GM23338 (cell line): ENCODE measurements around the gene RTF1.

Experiments used
- CTCF ChIP-seq, 2 experiments: fragments of 200-600 bp in 1 of 2; sonication (generic) in 1 of 2; conservative IDR thresholded peaks; 2 replicates each; pipeline versions ENCODE4 v1.5.1 to v1.6.1; 2016 to 2017; ENCODE audit warnings: antibody characterized with exemption in 2 of 2, low read depth in 2 of 2, mild to moderate bottlenecking in 2 of 2, moderate library complexity in 1 of 2
- EZH2 ChIP-seq: fragments of 200-600 bp; sonication (generic); IDR thresholded peaks from one replicate; pipeline ENCODE4 v1.8.0; 2017; ENCODE audit warnings: antibody characterized with exemption, mild to moderate bottlenecking, low read depth; ENCODE audit not compliant: unreplicated experiment
- REST ChIP-seq: IDR thresholded peaks from one replicate; pipeline ENCODE4 v1.6.1; 2018; ENCODE audit warnings: antibody characterized with exemption; ENCODE audit not compliant: unreplicated experiment
- ZNF114 ChIP-seq: fragments of 250-450 bp; sonication (Bioruptor Pico); IDR thresholded peaks from 2 replicates; pipeline ENCODE4 v1.5.0; 2020; ENCODE audit warnings: mild to moderate bottlenecking, moderate library complexity

GRCh38 chr15:41530363-41530956 is 113.6 kb downstream of the RTF1 start:
- TF ChIP-seq CTCF (conservative IDR thresholded peaks at IDR 0.05; ENCODE audit: low read depth in 2 of 2) (no peak), EZH2 (no peak), ZNF114 (CRISPR knock-in tag) (no peak), REST (no peak)
